HEK293 (cell line): ENCODE data around the gene ZNF692.
A peak's percentile ranks its signal among the peaks of the same experiment; 100 is the strongest.
"Not testable (repeated sequence)": the region's sequence is repeated elsewhere in the genome, so short reads cannot be mapped to it uniquely, and the experiment has no call there.

Source experiments
- CTCF ChIA-PET: fragments of 350-600 bp; formaldehyde crosslinking; extraction: SDS; loops from one replicate; lab custom pipeline; 2021; ENCODE audit warnings: antibody characterized with exemption; lab: Yijun Ruan, JAX
- POLR2A ChIA-PET: fragments of 300-600 bp; formaldehyde crosslinking; extraction: SDS; loops from one replicate; lab custom pipeline; 2020; ENCODE audit warnings: antibody characterized with exemption, inconsistent platforms; lab: Yijun Ruan, JAX
- H3K27ac ChIP-seq: fragments of 200-500 bp; sonication (Bioruptor generic); 2 replicates; pipeline ENCODE4 v1.5.1; 2014; ENCODE audit warnings: low read depth, low read length, control low read depth, inconsistent platforms; ENCODE audit errors: extremely low read depth
- H3K36me3 ChIP-seq, 2 experiments: fragments of 200-500 bp in 1 of 2; sonication (Bioruptor generic) in 1 of 2; 1 replicate in 1 of 2; 2 replicates in 1 of 2; pipeline ENCODE4 v1.5.1; 2014 to 2017; ENCODE audit warnings: inconsistent platforms in 2 of 2, low read length in 2 of 2; ENCODE audit not compliant: control insufficient read depth in 2 of 2, insufficient read depth in 1 of 2
- H3K4me1 ChIP-seq: fragments of 200-500 bp; sonication (Bioruptor generic); 2 replicates; pipeline ENCODE4 v1.5.1; 2014; ENCODE audit warnings: mild to moderate bottlenecking, low read length, inconsistent platforms; ENCODE audit not compliant: control insufficient read depth, insufficient read depth
- H3K4me3 ChIP-seq: 2 replicates; pipeline ENCODE4 v1.5.1; 2011; ENCODE audit warnings: low read depth, mild to moderate bottlenecking, control low read depth, low read length, moderate library complexity
- H3K9me3 ChIP-seq: fragments of 200-500 bp; sonication (Bioruptor generic); 2 replicates; pipeline ENCODE4 v1.5.1; 2014; ENCODE audit warnings: low read depth, low read length, inconsistent platforms; ENCODE audit not compliant: control insufficient read depth, insufficient read depth
- GLI2 ChIP-seq: fragments of 450-650 bp; formaldehyde crosslinking; IDR thresholded peaks from 2 replicates; pipeline ENCODE4; 2017; ENCODE audit warnings: missing biosample characterization, missing genetic modification characterization, low read depth, borderline replicate concordance
- GLIS1 ChIP-seq: fragments of 450-650 bp; formaldehyde crosslinking; IDR thresholded peaks from 2 replicates; pipeline ENCODE4 v1.5.1; 2016; ENCODE audit warnings: missing biosample characterization, missing genetic modification characterization
- IKZF3 ChIP-seq: fragments of 450-650 bp; IDR thresholded peaks from 2 replicates; pipeline ENCODE4 v1.5.0; 2018; ENCODE audit warnings: missing biosample characterization, mild to moderate bottlenecking, missing genetic modification characterization, moderate library complexity
- MYNN ChIP-seq: fragments of 450-650 bp; formaldehyde crosslinking; IDR thresholded peaks from 2 replicates; pipeline ENCODE4 v1.5.1; 2016; ENCODE audit warnings: missing biosample characterization, missing genetic modification characterization, borderline replicate concordance
- SCRT2 ChIP-seq: fragments of 450-650 bp; formaldehyde crosslinking; IDR thresholded peaks from 2 replicates; pipeline ENCODE4 v1.5.1; 2016; ENCODE audit warnings: missing biosample characterization, missing genetic modification characterization
- SP2 ChIP-seq: fragments of 450-650 bp; formaldehyde crosslinking; IDR thresholded peaks from 2 replicates; pipeline ENCODE4 v1.5.1; 2016; ENCODE audit warnings: missing biosample characterization, missing genetic modification characterization
- ZBTB21 ChIP-seq: fragments of 450-650 bp; formaldehyde crosslinking; IDR thresholded peaks from 2 replicates; pipeline ENCODE4 v1.5.1; 2017; ENCODE audit warnings: missing biosample characterization, missing genetic modification characterization
- ZEB2 ChIP-seq: fragments of 450-650 bp; formaldehyde crosslinking; IDR thresholded peaks from 2 replicates; pipeline ENCODE4 v1.5.1; 2016; ENCODE audit warnings: missing biosample characterization, missing genetic modification characterization
- ZNF10 ChIP-seq: fragments of 450-650 bp; formaldehyde crosslinking; IDR thresholded peaks from 2 replicates; pipeline ENCODE4 v1.5.1; 2017; ENCODE audit warnings: missing biosample characterization, missing genetic modification characterization
- ZNF146 ChIP-seq: fragments of 450-650 bp; formaldehyde crosslinking; IDR thresholded peaks from 2 replicates; pipeline ENCODE4 v1.5.1; 2016; ENCODE audit warnings: missing biosample characterization, missing genetic modification characterization
- ZNF335 ChIP-seq: fragments of 450-650 bp; formaldehyde crosslinking; conservative IDR thresholded peaks from 2 replicates; pipeline ENCODE4 v1.5.1; 2016; ENCODE audit warnings: missing biosample characterization, missing genetic modification characterization
- ZNF510 ChIP-seq: fragments of 450-650 bp; formaldehyde crosslinking; IDR thresholded peaks from 2 replicates; pipeline ENCODE4 v1.5.1; 2018; ENCODE audit warnings: mild to moderate bottlenecking, missing genetic modification characterization, missing biosample characterization; ENCODE audit not compliant: insufficient replicate concordance
- ZNF530 ChIP-seq: fragments of 450-650 bp; formaldehyde crosslinking; IDR thresholded peaks from 2 replicates; pipeline ENCODE4 v1.5.1; 2016; ENCODE audit warnings: low read depth, missing biosample characterization, missing genetic modification characterization
- ZNF654 ChIP-seq: fragments of 450-650 bp; formaldehyde crosslinking; IDR thresholded peaks from 2 replicates; pipeline ENCODE4 v1.5.1; 2016; ENCODE audit warnings: low read depth, missing biosample characterization, missing genetic modification characterization
- TF ChIP-seq, protein P1 (sequence below): fragments of 450-650 bp; formaldehyde crosslinking; IDR thresholded peaks from 2 replicates; pipeline ENCODE4 v1.5.1; 2016; ENCODE audit warnings: missing biosample characterization, missing genetic modification characterization
- TF ChIP-seq, protein P2 (sequence below): fragments of 450-650 bp; formaldehyde crosslinking; IDR thresholded peaks from 2 replicates; pipeline ENCODE4 v1.5.1; 2016; ENCODE audit warnings: missing biosample characterization, missing genetic modification characterization
- TF ChIP-seq, protein P3 (sequence below): fragments of 450-650 bp; formaldehyde crosslinking; IDR thresholded peaks from 2 replicates; pipeline ENCODE4 v1.5.1; 2017; ENCODE audit warnings: missing biosample characterization, missing genetic modification characterization
- TF ChIP-seq, protein P4 (sequence below): fragments of 450-650 bp; formaldehyde crosslinking; IDR thresholded peaks from 2 replicates; pipeline ENCODE4 v1.5.1; 2016; ENCODE audit warnings: missing biosample characterization, missing genetic modification characterization

The ZNF692 gene

DNA sequence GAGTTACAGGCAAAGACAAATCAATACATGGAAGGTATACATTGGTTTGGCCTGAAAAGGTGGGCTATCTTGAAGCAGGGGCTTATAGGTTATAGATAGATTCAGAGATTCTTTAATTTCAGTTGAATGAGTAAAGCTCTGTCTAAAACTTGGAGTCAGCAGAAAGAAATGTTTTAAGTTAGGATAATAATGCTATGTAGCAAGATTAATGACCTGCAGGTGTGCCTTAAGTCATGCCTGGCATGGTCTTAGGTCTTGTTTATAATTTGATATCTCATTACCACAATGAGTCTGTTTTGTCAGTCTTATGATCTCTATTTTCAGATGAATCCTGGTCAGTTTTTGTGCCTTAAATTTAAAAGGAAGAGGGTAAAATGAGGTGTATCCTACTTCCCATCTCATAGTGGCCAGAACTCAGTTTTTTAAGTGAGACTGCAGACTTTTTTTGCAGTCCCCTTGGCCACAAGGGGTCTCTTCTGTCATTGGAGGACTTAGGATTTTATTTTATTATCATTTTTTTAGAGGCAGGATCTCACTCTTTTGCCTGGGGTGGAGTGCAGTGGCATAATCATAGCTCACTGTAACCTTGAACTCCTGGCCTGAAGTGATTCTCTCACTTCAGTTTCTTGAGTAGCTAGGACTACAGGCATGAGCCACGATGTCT is 25.9 kb upstream of the ZNF692 start:
- Histone ChIP-seq H3K9me3 (no peaks in the 10 kb centered on the region), H3K36me3 (no peaks in the 10 kb centered on the region), H3K4me3 (no peak overlapping the region), H3K27ac (no peak overlapping the region), H3K4me1 (no peaks in the 10 kb centered on the region)
- POLR2A ChIA-PET, result no interaction called here
- CTCF ChIA-PET, result interaction anchor here (1.1 kb wide), 1 partner anchor 11 kb away, joined by 3 read pairs; no protein-coding TSS in a partner anchor
- TF ChIP-seq ZNF530 (tag by site-specific recombination) (no peak), MYNN (tag by site-specific recombination) (no peak), ZNF335 (tag by site-specific recombination) (peak; percentile 14; the same call in 1 of the 2 replicates)

DNA sequence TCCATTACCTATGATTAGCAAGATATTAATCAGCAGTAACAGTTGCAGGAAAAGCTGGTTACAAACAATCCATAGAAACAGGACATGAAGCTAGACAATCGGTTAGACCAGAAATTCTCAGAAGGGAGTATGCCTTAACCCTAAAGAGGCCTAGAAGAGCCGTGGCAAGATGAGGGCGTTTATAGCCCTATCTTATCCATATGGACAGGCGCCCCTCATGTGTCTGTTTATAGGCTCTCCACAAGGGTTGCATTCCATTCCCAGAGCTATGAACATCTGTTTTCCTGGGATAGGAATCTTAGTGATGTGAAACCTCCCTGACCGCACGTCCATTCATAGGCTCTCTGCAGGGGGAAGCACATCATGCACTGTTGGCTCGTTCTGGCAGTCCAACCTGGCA is 23.5 kb upstream of the ZNF692 start:
- H3K36me3 ChIP-seq, H3K27ac ChIP-seq, H3K9me3 ChIP-seq, H3K4me1 ChIP-seq, H3K4me3 ChIP-seq, CTCF ChIA-PET, POLR2A ChIA-PET: not testable (repeated sequence)

DNA sequence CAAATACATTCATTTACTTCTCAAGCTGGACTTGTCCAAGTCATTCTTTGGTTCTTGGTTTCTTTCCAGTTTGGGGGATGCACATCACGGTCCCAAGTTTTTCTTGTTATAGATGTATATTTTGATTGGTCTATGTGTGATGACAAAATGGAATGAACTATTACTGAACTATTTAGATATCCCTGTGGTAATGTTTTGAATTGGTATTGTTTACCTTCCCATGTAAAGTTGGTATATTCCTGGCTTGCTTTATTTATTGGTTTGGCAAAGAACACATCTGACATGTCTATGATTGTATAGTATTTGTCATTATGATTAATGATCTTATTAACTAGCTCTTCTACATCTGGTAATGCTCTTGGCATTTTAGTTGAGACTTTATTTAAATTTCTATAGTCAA is 22.4 kb upstream of the ZNF692 start:
- ChIA-PET POLR2A (no interaction called here), CTCF (interaction anchor here (1.4 kb wide), 1 partner anchor 43 kb away, joined by 3 read pairs; no protein-coding TSS in a partner anchor)
- no peak overlapping the region for H3K27ac ChIP-seq
- no peaks in the 10 kb centered on the region for H3K9me3 ChIP-seq
- H3K36me3 ChIP-seq, result no peaks in the 10 kb centered on the region
- H3K4me1 ChIP-seq, result no peaks in the 10 kb centered on the region
- H3K4me3 ChIP-seq, result no peak overlapping the region
- TF ChIP-seq GLI2, result no peak
- TF ChIP-seq, protein P1, sequence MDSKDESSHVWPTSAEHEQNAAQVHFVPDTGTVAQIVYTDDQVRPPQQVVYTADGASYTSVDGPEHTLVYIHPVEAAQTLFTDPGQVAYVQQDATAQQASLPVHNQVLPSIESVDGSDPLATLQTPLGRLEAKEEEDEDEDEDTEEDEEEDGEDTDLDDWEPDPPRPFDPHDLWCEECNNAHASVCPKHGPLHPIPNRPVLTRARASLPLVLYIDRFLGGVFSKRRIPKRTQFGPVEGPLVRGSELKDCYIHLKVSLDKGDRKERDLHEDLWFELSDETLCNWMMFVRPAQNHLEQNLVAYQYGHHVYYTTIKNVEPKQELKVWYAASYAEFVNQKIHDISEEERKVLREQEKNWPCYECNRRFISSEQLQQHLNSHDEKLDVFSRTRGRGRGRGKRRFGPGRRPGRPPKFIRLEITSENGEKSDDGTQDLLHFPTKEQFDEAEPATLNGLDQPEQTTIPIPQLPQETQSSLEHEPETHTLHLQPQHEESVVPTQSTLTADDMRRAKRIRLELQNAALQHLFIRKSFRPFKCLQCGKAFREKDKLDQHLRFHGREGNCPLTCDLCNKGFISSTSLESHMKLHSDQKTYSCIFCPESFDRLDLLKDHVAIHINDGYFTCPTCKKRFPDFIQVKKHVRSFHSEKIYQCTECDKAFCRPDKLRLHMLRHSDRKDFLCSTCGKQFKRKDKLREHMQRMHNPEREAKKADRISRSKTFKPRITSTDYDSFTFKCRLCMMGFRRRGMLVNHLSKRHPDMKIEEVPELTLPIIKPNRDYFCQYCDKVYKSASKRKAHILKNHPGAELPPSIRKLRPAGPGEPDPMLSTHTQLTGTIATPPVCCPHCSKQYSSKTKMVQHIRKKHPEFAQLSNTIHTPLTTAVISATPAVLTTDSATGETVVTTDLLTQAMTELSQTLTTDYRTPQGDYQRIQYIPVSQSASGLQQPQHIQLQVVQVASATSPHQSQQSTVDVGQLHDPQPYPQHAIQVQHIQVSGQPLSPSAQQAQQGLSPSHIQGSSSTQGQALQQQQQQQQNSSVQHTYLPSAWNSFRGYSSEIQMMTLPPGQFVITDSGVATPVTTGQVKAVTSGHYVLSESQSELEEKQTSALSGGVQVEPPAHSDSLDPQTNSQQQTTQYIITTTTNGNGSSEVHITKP (tag by site-specific recombination), result peak; percentile 73

DNA sequence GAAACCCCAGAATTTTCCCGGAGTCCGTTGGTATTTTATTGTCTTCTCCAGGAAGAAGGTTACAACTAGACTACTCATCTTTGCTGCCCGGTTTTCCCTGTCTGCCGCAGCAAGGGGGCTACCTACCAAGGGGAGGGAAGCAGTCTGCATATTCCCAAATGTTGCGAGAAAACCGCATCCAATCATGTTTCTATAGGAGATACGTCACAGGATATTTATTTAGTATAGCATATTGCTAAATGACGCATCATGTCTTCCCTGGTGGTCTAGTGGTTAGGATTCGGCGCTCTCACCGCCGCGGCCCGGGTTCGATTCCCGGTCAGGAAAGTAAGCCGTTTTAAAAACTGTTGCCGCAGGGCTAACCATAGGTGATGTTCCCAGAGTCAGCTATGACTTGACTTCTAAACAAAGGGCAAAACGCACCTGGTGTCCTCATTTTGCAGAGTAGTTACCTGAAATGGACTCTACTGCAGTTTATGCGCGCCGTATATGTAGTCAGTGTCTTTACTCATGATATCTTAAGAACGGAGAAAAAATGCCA is 15.2 kb upstream of the ZNF692 start:
- H3K4me3 ChIP-seq, result peak overlapping the region; percentile 40
- CTCF ChIA-PET, result interaction anchor here (0.7 kb wide), 2 partner anchors 13 to 18 kb away, joined by 3 to 6 read pairs; no protein-coding TSS in a partner anchor
- no peaks in the 10 kb centered on the region for H3K9me3 ChIP-seq
- H3K27ac ChIP-seq, result no peak overlapping the region
- no peaks in the 10 kb centered on the region for H3K4me1 ChIP-seq
- H3K36me3 ChIP-seq, result no peaks in the 10 kb centered on the region
- POLR2A ChIA-PET, result interaction anchor here (0.9 kb wide), 1 partner anchor 36 kb away, joined by 4 read pairs; the partner anchor contains the start of gene ZNF672
- TF ChIP-seq ZNF510 (tag by site-specific recombination), result no peak
- TF ChIP-seq SCRT2 (tag by site-specific recombination), result peak; percentile 50; the same call in 1 of the 2 replicates
- 0 out of 2 replicates have a peak, but pooled peaks have one; percentile 23 for TF ChIP-seq ZEB2 (tag by site-specific recombination)
- TF ChIP-seq ZNF146 (tag by site-specific recombination), result no peak
- TF ChIP-seq ZNF654 (tag by site-specific recombination), result no peak
- TF ChIP-seq, protein P2, sequence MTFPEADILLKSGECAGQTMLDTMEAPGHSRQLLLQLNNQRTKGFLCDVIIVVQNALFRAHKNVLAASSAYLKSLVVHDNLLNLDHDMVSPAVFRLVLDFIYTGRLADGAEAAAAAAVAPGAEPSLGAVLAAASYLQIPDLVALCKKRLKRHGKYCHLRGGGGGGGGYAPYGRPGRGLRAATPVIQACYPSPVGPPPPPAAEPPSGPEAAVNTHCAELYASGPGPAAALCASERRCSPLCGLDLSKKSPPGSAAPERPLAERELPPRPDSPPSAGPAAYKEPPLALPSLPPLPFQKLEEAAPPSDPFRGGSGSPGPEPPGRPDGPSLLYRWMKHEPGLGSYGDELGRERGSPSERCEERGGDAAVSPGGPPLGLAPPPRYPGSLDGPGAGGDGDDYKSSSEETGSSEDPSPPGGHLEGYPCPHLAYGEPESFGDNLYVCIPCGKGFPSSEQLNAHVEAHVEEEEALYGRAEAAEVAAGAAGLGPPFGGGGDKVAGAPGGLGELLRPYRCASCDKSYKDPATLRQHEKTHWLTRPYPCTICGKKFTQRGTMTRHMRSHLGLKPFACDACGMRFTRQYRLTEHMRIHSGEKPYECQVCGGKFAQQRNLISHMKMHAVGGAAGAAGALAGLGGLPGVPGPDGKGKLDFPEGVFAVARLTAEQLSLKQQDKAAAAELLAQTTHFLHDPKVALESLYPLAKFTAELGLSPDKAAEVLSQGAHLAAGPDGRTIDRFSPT (tag by site-specific recombination), result no peak
- peak; percentile 79 for TF ChIP-seq IKZF3
- TF ChIP-seq, protein P3, sequence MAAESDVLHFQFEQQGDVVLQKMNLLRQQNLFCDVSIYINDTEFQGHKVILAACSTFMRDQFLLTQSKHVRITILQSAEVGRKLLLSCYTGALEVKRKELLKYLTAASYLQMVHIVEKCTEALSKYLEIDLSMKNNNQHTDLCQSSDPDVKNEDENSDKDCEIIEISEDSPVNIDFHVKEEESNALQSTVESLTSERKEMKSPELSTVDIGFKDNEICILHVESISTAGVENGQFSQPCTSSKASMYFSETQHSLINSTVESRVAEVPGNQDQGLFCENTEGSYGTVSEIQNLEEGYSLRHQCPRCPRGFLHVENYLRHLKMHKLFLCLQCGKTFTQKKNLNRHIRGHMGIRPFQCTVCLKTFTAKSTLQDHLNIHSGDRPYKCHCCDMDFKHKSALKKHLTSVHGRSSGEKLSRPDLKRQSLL (tag by site-specific recombination), result no peak
- peak; percentile 15; the same call in 1 of the 2 replicates for TF ChIP-seq GLIS1 (tag by site-specific recombination)
- TF ChIP-seq, protein P4, sequence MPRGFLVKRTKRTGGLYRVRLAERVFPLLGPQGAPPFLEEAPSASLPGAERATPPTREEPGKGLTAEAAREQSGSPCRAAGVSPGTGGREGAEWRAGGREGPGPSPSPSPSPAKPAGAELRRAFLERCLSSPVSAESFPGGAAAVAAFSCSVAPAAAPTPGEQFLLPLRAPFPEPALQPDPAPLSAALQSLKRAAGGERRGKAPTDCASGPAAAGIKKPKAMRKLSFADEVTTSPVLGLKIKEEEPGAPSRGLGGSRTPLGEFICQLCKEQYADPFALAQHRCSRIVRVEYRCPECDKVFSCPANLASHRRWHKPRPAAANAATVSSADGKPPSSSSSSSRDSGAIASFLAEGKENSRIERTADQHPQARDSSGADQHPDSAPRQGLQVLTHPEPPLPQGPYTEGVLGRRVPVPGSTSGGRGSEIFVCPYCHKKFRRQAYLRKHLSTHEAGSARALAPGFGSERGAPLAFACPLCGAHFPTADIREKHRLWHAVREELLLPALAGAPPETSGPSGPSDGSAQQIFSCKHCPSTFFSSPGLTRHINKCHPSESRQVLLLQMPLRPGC (tag by site-specific recombination), result no peak
- TF ChIP-seq ZNF10 (tag by site-specific recombination), result no peak
- peak; percentile 15; the same call in 1 of the 2 replicates for TF ChIP-seq SP2 (tag by site-specific recombination)
- peak; percentile 67; the same call in 1 of the 2 replicates for TF ChIP-seq ZBTB21 (tag by site-specific recombination)
